ENCODE data around the gene ALDH1A3. TPM values are rescaled to one million over a fixed set of nuclear protein-coding genes. Genes with fewer than 3 reads are reported as not detected.

Gene ALDH1A3
- total RNA-seq, 4 donors from 2014 or later: 6.8 to 12.4 (median 7.7) TPM

DNA sequence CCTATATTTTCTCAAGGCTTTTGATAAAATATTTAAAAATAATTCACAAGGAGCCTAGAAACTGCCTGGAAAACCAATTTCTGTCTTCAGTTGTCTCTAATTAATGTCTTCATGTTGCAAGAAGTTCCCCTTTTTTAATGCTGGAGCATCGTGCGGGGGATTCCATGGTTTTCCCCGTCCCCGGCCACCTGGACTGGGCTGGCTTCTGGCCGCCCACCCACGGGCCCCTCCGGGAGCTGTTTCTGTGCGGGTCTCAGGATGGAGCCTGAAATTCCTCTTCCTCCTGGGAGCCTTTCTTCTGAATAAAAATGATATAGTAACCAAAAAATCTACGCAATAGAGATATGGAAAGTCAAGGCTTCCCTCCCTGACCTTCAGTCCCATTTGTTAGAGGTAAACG is 31.5 kb downstream of the ALDH1A3 start:
- H3K27me3 ChIP-seq: no peaks in the 10 kb centered on the region
- H3K27ac ChIP-seq: no peak overlapping the region
- H3K4me1 ChIP-seq: peaks cover 3% of the 10 kb centered on the region
- H3K9me3 ChIP-seq: no peaks in the 10 kb centered on the region
- peak in 1 of 2 donors; percentile 18 for DNase-seq (ENCODE audit: low spot score in 2 of 2)
- no peak for TF ChIP-seq POLR2AphosphoS5 (IDR thresholded peaks at IDR 0.05)
- TF ChIP-seq EP300 (IDR thresholded peaks at IDR 0.05): no peak
- TF ChIP-seq, protein P1, sequence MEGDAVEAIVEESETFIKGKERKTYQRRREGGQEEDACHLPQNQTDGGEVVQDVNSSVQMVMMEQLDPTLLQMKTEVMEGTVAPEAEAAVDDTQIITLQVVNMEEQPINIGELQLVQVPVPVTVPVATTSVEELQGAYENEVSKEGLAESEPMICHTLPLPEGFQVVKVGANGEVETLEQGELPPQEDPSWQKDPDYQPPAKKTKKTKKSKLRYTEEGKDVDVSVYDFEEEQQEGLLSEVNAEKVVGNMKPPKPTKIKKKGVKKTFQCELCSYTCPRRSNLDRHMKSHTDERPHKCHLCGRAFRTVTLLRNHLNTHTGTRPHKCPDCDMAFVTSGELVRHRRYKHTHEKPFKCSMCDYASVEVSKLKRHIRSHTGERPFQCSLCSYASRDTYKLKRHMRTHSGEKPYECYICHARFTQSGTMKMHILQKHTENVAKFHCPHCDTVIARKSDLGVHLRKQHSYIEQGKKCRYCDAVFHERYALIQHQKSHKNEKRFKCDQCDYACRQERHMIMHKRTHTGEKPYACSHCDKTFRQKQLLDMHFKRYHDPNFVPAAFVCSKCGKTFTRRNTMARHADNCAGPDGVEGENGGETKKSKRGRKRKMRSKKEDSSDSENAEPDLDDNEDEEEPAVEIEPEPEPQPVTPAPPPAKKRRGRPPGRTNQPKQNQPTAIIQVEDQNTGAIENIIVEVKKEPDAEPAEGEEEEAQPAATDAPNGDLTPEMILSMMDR (IDR thresholded peaks at IDR 0.05): no peak
- no peak for TF ChIP-seq POLR2A (IDR thresholded peaks at IDR 0.05)
- WGBS: 87% methylated on average over 10 of the region's 10 CpGs
- H3K36me3 ChIP-seq: no peaks in the 10 kb centered on the region
- no peak overlapping the region for H3K4me3 ChIP-seq

DNA sequence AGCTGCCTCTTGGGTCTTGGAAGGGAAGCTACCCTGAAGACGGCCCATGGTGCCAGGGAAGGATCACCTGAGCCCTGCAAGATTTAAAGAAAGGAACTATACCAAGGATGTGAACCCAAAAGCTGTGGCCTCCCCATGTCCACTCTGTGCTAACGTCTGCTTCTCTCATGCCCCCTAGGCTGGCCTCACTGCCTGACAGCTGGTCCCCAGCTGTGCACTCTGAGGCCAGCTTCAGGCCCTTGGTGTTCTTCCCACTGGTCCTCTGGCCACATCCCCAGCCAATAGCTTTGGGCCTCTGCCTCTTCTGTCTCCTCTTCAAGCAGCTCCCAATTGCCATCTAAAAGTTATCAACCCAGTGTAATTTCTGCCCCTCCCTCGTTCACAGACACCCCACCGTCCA is 34.3 kb downstream of the ALDH1A3 start:
- H3K4me3 ChIP-seq: no peak overlapping the region
- no peak overlapping the region for H3K27ac ChIP-seq
- H3K36me3 ChIP-seq: no peaks in the 10 kb centered on the region
- DNase-seq (ENCODE audit: low spot score in 2 of 2): peak in 1 of 2 donors; percentile 31
- no peaks in the 10 kb centered on the region for H3K27me3 ChIP-seq
- 80% methylated on average over 4 of the region's 4 CpGs for whole genome bisulfite sequencing
- H3K4me1 ChIP-seq: peaks cover 16% of the 10 kb centered on the region
- H3K9me3 ChIP-seq: no peaks in the 10 kb centered on the region
- no peak for TF ChIP-seq POLR2A (IDR thresholded peaks at IDR 0.05)
- TF ChIP-seq, protein P1 (IDR thresholded peaks at IDR 0.05): no peak
- no peak for TF ChIP-seq POLR2AphosphoS5 (IDR thresholded peaks at IDR 0.05)
- no peak for TF ChIP-seq EP300 (IDR thresholded peaks at IDR 0.05)

DNA sequence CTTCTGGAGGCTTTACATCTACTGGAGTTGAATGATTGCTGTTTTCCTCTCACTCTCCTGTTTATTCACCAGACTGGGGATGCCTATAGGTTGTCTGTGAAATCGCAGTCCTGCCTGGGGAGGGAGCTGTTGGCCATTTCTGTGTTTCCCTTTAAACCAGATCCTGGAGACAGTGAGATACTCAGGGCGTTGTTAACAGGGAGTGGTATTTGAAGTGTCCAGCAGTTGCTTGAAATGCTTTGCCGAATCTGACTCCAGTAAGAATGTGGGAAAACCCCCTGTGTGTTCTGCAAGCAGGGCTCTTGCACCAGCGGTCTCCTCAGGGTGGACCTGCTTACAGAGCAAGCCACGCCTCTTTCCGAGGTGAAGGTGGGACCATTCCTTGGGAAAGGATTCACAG is 35.2 kb downstream of the ALDH1A3 start:
- WGBS: 78% methylated on average over 6 of the region's 6 CpGs

DNA sequence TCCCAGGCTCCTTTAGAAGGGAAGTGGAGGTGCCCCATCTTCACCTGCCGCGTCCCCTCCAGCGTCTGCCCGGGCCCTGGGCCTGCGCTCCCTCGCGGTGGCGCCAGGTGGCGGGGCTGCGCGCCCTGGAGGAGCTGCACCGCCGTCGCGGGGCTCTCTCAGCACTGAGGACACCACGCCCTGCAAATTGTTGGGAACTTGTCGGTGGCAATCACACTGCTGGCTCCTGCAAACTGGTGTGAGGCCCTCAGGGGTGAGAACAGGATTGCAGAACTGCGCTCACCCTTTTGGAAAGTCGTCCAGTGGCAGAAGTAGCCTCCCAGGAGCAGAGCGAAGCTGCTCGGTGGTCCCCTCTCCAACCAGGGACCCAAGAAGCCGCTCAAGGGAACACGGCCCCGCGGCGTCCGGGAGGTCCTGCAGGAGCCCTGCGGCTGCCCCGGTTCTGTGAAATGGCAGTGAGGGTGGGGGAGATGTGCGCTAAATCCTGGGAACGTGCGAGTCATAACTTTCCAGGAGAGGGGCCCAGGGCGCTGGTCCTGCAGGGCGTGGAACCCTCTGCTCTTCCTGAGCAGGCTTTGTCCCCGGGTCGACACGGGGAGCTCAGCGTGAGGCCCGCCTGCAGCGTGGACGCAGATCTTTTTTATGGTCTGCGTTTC is 38.5 kb downstream of the ALDH1A3 start:
- peak overlapping the region; percentile 89 for H3K4me3 ChIP-seq
- peak; percentile 87 to 88 for DNase-seq (ENCODE audit: low spot score in 2 of 2)
- no peaks in the 10 kb centered on the region for H3K27me3 ChIP-seq
- H3K27ac ChIP-seq: peak overlapping the region; percentile 69
- no peaks in the 10 kb centered on the region for H3K36me3 ChIP-seq
- H3K9me3 ChIP-seq: no peaks in the 10 kb centered on the region
- 0% methylated on average over 10 of the region's 42 CpGs for WGBS
- H3K4me1 ChIP-seq: peaks cover 42% of the 10 kb centered on the region
- TF ChIP-seq, protein P1 (IDR thresholded peaks at IDR 0.05): peak; percentile 74 to 99
- peak in 1 of 2 donors; percentile 22 for TF ChIP-seq POLR2A (IDR thresholded peaks at IDR 0.05)
- no peak for TF ChIP-seq EP300 (IDR thresholded peaks at IDR 0.05)
- TF ChIP-seq POLR2AphosphoS5 (IDR thresholded peaks at IDR 0.05): peak in 1 of 3 donors; percentile 59

More for the DNA sequence above, 35.2 kb downstream of the ALDH1A3 start:
- no peaks in the 10 kb centered on the region for H3K36me3 ChIP-seq
- peaks cover 18% of the 10 kb centered on the region for H3K4me1 ChIP-seq
- no peaks in the 10 kb centered on the region for H3K27me3 ChIP-seq
- no peaks in the 10 kb centered on the region for H3K9me3 ChIP-seq
- no peak for TF ChIP-seq EP300 (IDR thresholded peaks at IDR 0.05)
- no peak for TF ChIP-seq POLR2AphosphoS5 (IDR thresholded peaks at IDR 0.05)
- no peak for TF ChIP-seq POLR2A (IDR thresholded peaks at IDR 0.05)
- TF ChIP-seq, protein P1 (IDR thresholded peaks at IDR 0.05): no peak
- H3K27ac ChIP-seq: no peak overlapping the region
- no peak overlapping the region for H3K4me3 ChIP-seq
- no peak for DNase-seq (ENCODE audit: low spot score in 2 of 2)

DNA sequence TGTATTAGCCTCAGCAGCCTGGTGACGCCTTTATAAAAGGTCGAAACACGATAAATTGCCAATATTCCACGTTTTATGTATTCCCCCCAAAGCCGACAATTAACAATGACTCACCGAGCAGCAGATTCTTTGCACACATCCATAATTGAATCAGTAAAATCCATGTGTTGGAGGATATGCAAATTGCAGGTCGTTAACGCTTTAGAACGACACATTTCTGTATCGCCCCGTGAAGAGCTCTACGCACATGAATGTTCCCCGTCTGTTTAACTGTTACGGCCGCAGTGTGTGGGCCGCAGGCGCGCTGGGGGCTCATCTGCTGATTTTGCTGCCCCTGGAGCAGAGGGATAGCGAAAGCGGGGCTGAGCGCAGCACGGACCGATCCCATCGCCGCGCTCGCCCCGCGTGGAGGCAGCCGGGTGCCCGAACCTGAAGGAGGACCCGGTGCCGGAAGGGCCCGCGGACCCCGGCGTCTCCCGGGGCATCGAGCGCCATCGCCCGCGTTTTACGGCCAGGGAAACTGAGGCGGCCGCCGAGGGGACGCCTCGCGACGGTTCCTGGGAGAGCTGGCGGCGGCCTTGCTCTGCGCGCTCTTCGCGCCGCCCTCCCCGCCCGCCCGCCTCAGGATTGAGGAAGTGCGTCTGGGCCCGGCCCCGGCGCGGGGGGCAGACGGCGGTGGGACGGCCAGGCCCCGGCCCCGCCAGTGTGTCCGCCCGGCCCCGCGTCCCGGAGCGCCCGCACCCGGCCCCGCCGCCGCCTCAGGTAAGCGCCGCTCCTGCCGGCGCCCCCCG is 39.3 kb downstream of the ALDH1A3 start, which contains the start of gene LRRK1:
Gene LRRK1 (plus strand): TSS at position 668 of the 791 bp plus-strand sequence. CDS start 5,276 bp downstream, outside the sequence.
- H3K4me1 ChIP-seq: peaks cover 42% of the 10 kb centered on the region
- H3K27me3 ChIP-seq: no peaks in the 10 kb centered on the region
- no peak for DNase-seq (ENCODE audit: low spot score in 2 of 2)
- 2% methylated on average over 18 of the region's 87 CpGs for whole genome bisulfite sequencing
- H3K27ac ChIP-seq: peak within 1 kb of the TSS; percentile 69
- H3K36me3 ChIP-seq: no peaks in the 10 kb centered on the region
- H3K4me3 ChIP-seq: peak within 1 kb of the TSS; percentile 89
- TF ChIP-seq POLR2A (IDR thresholded peaks at IDR 0.05) (no peak), EP300 (IDR thresholded peaks at IDR 0.05) (no peak), POLR2AphosphoS5 (IDR thresholded peaks at IDR 0.05) (no peak)
- TF ChIP-seq, protein P1 (IDR thresholded peaks at IDR 0.05): no peak
- H3K9me3 ChIP-seq: no peaks in the 10 kb centered on the region

Measured in suprapubic skin (tissue), 4 donors.